GM21526 (cell line): ENCODE measurements around the gene EIF4EBP2.

ENCODE experiments used
- ATAC-seq: cut with Tn5 transposase; IDR thresholded peaks from one replicate; pipeline ENCODE4 v1.9.1; 2021; ENCODE audit warnings: moderate library complexity; ENCODE audit not compliant: unreplicated experiment, low FRiP score

EIF4EBP2 gene

DNA sequence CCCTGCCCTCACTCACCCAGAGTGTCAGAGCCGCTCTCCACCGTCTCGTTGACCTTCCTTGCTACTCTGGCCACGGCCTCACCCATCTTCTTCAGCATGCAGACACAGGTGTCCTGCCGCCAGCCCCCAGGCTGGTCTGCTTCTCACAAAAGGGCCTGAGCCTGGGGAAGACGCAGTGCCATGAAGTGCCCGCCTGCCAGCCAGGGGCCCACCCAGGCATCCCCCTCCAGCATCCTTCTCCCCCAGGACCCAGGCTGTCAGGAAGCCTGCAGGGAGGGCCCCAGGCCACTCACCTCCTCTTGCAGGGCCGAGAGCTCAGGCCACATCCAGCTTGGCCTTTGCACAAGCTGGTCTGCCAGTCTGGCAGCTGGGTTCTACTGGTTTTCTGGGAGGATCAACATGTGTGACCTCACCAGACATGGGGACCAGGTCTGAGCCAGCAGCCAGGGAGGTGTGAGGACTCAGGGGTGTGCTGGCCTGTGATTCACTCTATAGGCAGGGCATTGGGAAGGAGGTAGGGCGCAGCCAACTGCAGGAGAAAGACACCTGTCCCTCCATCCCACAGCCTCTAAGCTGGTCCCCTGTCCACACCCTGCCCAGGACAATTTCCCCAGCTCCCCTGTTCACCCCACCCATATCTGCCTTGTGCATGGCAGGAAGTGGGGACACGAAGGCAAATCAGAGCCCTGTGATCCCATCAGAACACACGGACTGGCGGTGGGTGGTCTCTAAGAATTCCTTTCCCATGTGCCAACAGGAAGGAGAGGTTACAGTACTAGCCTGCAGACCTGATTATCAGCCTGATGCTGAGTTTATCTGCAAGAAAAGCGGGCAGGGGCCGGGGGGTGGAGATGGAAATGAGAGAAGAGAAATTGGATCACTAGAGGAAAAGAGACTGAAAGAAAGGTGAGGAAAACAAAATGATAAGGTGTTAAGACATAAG lies 27.2 kb upstream of the EIF4EBP2 start:
- ATAC-seq: no peak

DNA sequence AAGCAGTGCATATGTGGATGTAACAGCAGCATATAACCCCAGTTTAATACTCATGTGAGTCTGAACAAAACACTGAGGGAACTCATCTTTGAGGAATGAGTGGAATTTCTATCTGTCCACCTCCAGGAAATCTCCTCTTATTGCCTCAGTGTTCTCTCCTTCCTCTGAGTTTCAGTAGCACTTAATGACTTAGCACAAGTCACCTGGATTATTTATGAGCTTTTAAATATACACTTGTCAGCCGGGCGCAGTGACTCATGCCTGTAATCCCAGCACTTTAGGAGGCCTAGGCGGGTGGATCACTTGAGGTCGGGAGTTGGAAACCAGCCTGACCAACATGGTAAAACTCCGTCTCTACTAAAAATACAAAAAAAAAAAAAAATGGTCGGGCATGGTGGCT lies 25.8 kb upstream of the EIF4EBP2 start:
- no peak for ATAC-seq

DNA sequence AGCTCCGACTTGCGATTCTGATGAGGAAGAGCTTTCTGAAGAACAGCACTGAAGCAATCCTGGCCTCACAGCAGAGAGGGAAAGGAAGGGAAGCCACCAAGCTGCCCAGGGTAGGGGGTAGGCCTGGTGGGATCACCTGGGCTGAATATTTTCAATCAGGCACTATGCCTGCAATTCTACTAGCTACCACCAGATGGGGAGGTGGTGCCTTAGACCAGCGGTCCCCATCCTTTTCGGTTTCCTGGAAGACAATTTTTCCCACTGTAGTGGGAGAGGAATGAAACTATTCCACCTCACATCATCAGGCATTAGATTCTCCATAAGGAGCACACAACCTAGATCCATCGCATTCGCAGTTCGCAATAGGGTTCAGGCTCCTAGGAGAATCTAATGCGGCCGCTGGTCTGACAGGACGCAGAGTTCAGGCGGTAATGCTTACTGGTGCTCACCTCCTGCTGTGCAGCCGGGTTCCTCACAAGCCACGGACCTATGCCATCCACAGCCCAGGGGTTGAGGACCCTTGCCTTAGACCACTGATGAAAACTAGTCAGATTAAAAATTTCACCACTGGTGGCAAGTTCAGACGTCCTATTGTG lies 24.3 kb upstream of the EIF4EBP2 start:
- ATAC-seq: no peak

DNA sequence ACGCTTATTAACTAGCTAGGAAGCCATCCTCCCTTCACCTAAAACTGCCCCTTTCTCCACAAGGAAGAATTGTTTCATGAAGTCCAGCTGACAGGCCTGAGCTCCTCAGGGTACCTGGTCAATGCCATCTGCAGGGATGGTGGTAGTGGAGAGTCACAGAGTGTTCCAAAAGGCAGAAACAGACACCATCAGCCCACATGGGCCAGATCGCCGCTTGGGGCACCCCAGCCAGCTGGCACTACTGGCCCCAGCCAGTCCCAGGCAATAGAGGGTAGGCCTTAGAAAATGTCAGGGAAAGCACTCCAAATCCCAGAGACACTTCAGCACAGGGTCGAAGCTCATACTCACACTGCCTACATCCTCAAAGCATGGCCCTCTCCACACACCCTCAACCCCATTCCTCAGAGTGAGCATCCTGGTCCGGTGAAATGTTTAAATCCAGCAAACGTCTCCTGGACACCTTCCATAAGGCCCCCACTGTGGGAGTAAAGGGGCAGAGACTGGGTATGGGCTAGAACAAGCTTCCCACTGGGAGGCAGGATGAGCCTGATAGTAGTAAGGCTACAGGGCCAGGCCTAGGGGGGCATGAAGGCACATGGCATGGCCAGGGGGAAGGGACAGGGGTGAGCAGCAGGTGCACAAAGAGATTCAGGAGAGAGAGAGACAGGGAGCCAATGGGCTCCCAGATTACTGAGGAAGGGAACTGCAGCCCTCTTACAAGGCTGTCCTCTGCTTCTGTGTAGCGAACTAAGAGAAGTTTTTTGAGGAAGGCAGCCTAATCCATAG lies 23.4 kb upstream of the EIF4EBP2 start:
- ATAC-seq: no peak

DNA sequence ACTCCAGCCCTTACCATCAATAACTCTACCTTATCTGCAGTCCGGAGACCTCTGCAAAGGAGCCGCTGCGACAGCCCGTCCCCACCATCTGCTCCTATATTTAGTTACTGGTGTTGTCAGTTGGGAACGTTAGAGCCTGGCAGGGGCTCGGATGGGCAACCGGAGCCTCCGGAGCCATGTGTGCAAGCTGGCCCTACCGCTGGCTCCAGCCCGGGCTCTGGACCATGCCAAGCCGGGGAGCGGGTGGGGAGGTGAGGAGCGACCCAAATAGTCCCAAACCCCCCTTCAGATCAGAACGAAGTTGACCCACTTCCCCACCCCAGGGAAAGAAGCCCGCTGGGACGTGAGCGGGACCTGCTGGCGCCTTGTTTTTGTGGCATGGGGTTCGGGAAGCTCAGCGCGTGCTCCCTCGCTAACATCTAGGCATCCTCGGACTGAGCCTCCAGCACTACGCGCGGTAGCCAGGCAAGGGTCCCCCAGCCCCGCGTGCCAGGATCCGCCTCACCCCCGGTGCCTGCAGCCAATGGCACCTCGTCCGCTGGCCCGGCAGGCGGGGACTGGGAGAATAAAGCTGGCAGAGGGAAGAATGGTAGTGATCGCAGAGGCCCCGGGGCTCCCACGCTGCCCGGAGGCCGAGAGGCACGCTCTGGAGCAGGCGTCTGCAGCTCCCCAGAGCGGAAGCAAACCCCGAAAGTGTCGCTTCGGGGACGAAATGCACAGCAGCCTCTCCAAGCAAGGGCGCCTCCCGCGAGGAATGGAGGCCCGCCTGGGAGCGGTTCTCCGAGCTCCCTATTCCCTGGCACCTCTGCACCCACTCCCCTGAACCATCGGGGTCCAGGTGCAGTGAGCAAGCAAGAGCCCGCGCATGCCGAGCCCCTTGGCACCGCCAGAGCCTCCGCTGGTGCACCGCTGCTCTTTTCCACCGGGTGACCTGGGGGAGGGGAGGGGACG lies 22.2 kb upstream of the EIF4EBP2 start:
- ATAC-seq: peak; percentile 35

DNA sequence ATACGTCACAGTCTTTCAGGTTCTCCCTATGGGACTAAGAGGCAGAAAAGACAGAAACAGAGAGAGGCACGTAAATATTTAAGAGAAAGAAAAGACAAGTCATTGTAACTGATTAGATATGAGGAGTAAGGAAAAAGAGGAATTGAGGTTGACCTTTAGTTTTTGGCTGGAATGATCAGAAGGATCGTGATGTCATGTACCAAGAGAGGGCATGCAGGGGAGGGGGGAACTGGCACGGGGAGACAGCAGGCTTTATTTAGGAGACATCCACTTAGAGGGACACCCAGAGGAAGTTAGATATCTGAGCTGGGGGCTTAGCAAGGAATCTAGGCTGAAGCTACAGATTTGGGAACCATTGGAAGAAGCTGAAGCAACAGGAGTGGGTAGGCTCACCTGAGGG lies 12.3 kb upstream of the EIF4EBP2 start:
- ATAC-seq: no peak

DNA sequence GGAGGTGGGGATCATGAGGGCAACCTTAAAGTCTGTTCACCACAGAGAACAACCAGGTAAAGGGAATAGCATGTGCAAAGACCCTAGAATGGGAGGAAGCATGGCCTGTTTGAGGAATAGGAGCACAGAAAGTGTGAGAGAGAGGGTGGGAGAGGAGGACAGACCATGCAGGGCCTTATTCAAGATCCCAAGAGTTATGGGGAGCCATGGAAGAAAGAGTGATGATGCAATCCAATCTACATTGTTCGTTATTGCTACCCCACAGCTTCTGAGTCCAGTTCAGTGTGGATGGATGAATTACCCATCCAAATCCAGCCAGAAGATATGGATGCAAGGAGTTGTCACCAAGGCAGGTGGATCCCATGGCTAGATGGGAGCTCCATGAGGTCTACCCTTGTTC lies 7.8 kb upstream of the EIF4EBP2 start:
- no peak for ATAC-seq

DNA sequence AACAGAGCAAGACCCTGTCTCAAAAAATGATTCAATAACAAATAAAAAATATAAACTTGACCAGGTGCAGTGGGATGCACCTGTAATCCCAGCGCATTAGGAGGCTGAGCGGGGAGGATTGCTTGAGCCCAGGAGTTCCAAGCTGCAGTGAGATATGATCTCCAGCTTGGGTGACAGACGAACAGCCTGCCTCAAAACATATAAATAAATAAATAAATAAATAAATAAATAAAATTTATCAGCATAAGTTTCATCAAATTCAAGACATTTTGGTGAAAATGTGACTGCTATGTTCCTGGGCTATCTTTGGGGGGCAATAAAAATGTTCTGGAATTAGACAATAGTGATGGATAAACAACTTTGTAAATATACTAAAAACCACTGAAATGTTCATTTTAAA lies 4.8 kb upstream of the EIF4EBP2 start:
- no peak for ATAC-seq

DNA sequence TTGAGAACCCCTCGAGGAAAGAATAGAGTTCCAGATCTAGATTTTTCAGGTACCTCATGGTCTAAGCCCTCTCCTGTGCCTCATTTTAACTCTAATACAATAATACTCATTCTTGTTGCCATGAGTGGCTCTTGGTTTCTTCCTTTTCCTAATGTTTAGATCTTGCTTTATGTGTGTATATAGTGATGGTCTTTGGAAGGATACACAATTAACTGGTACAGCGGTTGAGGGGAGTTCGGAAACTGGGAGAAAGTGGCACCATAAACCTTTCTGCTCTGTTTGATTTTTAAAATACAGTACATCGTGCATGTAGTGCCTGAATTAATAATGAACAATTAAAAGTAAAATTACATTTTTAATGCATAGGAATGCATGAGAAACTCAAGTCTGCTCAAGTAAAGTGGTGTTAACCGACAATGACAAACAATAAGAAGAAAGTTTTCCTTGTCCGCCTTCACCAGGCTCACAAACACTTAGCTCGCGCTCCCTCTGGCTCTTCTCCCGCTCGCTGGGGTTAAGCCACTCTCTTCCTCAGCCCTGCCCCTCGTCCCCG lies 386 bp upstream of the EIF4EBP2 start:
- ATAC-seq: no peak

DNA sequence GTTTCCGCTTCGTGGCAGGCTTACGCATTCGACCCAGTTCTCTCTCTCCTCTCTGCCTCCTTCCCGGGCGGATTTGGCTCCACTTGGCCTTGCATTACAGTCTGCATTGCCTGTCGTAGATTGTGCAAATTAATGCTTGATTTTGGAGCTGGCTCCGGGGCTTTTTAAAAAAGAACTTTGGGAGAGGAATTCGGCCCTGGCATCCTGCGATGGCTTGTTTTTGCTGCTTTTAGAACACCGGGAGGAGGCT lies 767 bp downstream of the EIF4EBP2 start:
- peak; percentile 1 for ATAC-seq

DNA sequence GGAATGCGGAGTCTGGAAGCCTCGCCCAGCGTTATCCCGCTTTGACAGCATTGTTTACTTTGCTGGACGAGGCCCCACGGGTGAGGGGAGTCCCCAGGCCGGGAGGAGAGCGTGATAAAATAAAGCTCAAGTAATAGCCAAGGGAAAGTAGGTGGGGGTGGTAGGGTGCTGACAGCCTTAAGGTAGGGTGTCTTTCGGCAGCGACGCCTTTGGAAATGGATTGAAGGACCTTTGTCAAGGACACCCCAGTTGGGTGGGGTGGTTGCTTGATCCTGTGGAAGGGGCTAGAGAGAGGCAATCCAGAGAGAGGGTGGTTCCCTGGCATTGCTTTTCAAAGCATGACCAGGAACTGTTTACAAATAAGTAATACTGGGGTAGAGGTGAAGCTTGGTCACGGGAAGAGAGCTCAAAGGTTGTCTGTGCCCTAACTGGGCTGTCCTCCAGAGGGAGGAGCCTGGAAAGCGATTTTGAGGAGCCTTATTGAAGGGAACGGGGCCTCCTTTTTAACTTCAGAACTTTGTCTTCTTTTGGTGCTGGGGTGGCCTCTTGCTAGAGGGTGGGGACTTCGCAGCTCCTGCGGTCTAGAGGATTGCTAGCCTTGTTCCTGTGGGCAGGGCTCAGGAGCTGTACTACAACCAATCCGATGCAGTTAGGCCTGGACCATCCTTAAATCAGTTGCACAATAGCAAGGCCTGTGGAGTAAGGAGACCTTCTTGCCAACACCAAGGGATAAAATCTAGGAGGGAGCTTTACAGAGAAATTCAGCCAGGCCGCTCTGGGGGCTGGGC lies 1.3 kb downstream of the EIF4EBP2 start:
- peak; percentile 52 for ATAC-seq

DNA sequence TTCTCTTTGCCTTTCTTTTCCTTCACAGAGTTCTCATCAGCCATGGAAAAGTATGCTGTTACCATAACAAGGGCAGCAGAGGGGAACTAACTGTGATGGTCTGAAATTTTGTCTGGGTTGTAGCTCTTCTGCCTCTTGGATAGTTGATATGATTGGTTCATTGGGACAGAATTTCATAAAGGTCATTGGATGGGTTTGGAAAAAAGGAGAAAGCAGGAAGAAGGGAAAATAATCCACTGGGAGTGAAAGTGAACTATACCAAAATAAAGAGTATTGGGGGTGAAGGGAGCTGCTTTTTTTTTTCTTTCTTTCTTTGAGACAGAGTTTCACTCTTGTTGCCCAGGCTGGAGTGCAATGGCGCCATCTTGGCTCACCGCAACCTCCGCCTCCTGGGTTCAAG lies 5.8 kb downstream of the EIF4EBP2 start:
- no peak for ATAC-seq

DNA sequence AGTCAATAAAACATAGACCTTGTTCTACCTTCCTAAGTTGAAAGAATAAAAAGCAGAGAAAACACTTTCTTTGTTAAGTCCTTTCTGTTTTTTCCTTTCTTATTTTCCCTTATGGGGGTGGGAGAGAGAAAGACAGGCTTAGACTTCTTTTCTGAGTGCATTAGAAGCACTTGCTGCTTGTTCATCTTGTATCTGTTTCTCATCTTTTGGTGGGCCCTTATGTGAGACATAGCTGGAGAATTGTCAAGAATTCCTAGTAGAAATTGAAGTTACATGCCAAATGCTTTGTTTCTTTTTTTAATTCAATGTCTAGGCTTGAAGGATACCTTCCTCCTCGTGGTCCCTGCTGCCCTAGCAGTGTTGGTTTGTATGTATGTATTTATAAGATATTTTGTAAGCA lies 6.7 kb downstream of the EIF4EBP2 start:
- ATAC-seq: no peak

DNA sequence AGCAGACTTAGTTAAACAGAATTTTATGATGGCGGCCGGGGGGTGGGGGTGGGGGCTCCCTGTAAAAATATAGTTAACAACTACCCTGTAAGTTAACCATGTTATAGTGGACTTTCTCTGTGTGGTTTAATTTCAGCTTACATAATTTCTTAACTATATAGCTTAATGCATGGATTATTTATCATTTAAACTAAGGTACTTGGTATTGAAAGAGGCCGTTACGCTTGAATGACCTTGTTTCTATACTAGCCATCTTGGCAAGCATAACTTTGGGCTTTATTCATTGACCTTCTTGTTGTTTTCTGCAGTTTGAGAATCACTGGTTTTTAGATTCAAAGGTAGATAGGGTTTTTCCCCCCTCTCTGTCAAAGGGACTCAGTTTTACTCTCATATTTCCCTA lies 8.4 kb downstream of the EIF4EBP2 start:
- ATAC-seq: no peak

DNA sequence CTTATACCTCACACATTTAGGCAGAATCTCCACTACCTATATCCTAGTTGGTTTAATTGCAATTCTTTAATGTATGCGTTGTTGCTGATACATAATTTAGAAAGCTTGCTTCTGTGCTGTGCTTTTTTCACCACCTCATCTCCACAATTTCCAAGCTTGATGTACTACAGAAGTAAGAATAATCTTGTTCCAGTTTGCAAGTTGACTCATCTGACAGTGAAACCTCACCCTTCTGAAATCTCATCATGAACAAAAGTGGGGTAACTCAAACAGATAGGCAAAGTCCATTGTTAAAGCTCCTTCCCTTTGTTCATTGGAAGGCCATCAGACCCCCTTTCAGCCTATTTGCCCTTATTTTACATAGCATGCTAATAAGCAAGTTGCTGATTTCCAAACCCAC lies 13.6 kb downstream of the EIF4EBP2 start:
- no peak for ATAC-seq

DNA sequence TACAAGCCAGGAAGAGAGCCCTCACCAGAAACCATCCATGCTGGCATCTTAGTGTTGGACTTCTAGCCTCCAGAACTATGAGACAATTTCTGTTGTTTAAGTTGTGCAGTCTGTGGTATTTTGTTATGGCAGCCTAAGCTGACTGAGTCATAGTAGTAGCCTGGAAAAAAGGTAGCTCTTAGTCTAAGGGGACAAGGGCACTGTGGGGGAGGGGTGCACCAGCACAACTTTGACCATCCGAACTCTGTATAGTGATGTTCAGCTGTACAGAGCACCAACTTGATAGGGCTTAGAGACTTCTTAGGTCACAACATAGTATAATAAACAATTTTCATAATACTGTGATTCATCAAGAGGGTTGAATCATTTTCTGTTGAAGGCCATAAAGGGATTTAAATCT lies 14.3 kb downstream of the EIF4EBP2 start:
- no peak for ATAC-seq

DNA sequence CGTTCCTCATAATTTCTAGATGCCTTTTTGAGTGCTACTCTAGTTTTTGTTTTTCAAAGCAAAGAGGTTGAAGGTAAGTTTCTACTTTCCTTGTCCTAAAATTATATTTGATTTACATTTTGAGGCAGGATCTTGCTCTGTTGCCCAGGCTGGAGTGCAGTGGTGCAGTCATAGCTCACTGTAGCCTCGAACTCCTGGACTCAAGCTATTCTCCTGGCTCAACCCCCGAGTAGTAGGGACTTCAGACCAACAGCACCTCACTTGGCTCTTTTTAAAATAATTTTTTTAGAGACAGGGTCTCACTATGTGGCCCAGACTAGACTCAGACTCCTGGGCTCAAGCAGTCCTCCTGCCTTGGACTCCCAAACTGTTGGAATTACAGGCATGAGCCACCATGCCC lies 14.8 kb downstream of the EIF4EBP2 start:
- no peak for ATAC-seq

DNA sequence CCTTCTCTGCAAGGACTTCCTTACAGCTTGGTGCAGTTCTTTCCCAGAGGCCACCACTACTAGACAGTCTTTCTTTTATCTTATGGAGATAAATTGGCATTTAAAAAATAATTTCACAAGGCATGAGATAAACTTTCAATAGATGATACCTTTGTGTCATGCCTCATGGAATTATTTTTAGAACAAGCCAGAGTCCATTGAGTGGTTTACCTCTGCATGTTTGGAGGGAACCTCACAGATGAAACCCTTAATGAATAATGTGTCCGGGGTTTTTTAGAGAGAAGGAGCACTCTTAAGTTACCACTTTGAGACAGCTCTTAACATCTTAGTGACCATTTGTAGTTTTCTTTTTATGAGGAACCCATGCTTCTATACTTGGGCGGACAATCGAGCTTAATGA lies 20.4 kb downstream of the EIF4EBP2 start:
- ATAC-seq: no peak

DNA sequence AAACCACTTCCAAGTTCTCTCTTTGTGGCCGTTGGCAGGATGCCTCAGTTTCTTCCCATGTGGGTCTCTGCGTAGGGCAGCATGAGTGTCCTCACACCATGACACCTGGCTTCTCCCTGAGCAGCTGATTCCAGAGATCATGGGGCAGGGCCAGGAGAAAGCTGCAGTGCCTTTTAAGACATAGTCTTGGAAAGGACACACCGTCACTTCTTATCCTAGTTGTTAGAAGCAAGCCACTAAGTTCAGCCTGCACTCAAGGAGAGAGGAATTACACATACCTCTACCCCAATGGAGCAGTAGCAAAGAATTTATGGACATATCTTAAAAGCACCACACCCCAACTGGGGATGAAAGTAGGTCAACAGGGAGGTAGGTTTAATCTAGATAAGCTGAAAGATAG lies 21.2 kb downstream of the EIF4EBP2 start:
- no peak for ATAC-seq

DNA sequence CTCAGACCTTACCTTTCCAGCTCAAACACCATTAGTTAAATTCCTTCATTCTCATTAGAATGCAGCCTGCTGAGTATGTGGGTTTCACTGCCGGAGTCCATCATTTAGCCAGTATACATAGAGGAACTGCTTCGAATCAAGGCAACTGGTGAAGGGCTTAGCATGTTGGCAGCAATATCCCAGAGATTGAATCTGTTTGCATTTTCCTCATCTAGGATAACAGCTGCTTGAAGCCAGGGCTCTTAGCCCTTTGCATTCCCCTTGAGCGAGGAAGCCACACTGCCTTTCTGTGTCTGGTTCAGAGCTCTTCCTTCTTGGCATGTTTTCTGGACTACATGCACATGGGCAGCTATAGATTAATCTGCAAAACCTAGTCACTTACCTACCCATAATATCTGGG lies 22.9 kb downstream of the EIF4EBP2 start:
- no peak for ATAC-seq
